NCI-H510A (cell line): ENCODE results near the gene SMTN.
"Not testable (repeated sequence)": the region's sequence is repeated elsewhere in the genome, so short reads cannot be mapped to it uniquely, and the experiment has no call there.

Source experiments
- DNase-seq: peaks from one replicate; lab custom pipeline; 2025; lab: John Stamatoyannopoulos, UW

SMTN gene

DNA sequence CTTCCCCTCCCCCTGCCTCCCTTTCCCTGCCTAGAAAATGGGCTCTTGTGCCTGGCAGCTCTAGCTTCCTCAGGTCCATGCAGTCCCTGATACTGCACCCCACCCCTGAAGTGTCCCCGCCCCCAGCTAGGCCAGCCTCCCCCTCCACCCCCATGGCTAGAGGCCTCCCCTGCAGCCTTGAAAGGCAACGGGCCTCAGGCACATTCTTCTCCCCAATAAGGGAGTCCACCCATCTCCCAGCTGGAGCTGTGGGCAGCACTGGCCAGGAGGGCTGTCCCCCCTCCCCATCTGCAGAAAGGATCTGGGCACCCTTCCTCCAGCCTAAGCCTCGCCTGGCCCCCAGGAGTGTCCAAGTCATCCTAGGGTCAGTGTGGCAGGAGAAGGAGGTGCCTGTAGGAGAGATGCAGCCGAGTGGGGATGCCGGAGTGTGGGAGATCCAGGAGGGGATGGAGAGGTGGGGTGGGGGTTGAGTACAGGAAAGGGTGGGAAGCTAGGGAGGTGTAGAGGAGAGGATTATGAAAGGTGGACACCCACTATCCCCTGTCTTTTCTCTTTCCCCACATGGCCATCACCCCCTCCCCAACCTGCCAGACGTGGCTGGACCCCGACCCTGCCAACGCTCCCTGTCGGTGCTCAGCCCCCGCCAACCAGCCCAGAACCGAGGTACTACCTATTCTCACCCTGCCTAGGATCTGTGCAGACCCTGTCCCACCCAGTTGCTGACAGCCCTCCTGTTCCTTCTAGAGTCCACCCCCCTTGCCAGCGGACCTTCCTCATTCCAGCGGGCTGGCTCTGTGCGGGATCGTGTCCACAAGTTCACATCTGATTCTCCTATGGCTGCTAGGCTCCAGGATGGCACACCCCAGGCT, 9.3 kb downstream of the SMTN start:
- no peak for DNase-seq

DNA sequence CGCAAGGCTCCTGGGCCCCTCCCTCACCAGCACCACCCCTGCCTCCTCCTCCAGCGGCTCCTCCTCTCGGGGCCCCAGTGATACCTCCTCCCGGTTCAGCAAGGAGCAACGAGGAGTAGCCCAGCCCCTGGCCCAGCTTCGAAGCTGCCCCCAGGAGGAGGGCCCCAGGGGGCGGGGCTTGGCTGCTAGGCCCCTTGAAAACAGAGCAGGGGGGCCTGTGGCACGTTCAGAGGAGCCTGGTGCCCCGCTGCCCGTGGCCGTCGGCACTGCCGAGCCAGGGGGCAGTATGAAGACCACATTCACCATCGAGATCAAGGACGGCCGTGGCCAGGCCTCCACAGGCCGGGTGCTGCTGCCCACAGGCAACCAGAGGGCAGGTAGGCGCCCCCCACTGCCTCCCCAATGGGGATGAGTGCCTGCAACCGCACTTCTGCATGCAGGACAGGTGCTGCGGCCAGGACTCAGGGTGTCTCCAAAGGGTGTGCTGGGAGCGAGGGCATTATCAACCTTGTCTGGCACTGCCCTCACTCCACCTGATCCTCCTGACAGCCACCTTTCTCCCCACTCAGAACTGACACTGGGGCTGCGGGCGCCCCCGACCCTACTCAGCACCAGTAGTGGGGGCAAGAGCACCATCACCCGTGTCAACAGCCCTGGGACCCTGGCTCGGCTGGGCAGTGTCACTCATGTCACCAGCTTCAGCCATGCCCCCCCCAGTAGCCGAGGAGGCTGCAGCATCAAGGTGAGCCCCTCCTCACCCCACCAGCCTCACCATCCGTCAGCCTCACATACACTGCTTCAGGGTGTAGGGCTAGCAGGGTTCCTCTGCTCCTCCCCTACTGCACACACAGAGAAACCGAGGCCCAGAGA, 10.2 kb downstream of the SMTN start:
- DNase-seq = no peak

GRCh38 chr22:31092161-31092560, 11.0 kb downstream of the SMTN start:
- no peak for DNase-seq

- DNase-seq = no peak
These were observed 12.2 kb downstream of the SMTN start for GRCh38 chr22:31093086-31093850.

DNA sequence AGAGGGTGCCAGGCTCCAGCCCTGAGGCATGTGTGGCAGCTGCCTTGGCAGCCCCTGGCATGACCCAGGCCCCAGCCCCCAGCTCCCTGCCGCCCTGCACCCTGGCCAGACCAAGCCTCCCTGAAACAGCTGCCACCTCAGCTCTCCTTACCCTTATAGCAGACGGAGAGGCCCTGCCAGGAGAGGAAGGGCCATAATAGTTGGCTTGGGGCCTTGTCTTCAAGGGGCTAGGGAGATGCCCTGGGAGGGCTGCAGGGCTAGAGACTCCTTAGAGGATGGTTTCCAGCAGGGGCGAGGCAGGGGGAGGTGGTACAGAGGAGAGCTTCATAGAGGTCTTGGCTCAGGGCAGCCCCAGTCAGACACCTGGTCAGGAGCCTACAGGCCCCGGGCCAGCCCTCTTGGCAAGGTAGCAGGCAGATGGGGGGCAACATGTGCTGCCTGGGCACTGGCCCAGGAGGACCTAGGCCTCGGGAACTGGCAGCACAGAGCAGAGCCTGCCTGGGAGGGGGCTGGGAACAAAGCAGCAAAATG, 13.0 kb downstream of the SMTN start:
- no peak for DNase-seq

DNA sequence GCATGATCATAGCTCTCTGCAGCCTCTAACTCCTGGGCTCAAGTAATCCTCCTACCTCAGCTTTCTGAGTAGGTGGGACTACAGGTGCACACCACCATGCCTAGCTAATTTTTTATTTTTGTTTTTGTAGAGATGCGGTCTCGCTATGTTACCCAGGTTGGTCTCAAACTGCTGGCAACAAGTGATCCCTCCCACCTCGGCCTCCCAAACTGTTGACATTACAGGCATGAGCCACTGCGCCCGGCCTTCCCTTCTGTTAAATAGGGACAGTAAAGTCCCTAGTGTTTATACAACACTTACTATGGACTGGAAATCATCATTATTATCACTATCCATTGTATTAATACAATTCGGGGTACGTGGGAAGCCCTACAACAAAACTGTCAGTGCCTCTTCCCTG, 13.6 kb downstream of the SMTN start:
- no peak for DNase-seq

DNA sequence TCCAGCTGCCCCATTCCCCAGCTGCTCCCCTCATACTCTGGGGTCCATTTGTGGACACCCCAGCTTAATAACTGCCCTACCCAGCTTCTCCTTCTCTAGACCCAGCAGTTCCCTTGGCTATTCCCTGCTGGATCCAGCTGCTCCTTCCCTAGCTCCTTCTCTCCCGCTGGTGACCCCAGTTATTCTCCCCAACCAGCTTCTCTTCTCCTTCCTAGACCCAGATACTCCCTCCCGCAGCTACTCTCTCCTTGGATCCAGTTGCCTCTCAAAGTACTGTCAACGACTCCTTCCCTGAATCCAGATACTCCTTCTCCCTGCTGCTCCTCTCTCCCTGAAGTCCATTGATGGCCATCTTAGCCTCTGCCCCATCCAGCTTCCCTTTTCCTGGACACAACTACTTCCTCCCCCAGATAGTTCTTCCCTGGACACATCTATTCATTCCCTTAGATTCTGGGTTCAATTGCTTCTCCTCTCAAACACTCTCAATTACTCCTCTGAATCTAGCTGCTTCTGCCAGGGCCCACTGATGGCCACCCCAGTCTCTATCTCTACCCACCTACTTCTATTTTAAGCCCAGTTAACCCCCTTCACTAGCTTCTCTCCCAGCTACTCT, 14.6 kb downstream of the SMTN start:
- DNase-seq = no peak

- no peak for DNase-seq
These were observed 15.7 kb downstream of the SMTN start for GRCh38 chr22:31096657-31097279.

DNA sequence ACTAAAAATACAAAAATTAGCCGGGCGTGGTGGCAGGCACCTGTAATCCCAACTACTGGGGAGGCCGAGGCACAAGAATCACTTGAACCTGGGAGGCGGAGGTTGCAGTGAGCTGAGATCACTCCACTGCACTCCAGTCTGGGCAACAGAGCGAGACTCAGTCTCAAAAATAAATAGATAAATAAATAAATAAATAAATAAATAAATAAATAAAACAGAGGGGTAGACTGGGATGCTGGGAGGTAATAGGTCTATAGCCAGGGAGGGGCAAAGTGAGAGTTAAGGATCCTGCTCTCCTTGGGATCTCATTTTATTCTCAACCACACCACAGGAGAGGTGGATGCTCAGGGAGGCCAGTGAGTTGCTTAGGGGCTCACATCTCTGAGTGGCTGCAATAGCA, 16.4 kb downstream of the SMTN start:
- not testable (repeated sequence) for DNase-seq

DNA sequence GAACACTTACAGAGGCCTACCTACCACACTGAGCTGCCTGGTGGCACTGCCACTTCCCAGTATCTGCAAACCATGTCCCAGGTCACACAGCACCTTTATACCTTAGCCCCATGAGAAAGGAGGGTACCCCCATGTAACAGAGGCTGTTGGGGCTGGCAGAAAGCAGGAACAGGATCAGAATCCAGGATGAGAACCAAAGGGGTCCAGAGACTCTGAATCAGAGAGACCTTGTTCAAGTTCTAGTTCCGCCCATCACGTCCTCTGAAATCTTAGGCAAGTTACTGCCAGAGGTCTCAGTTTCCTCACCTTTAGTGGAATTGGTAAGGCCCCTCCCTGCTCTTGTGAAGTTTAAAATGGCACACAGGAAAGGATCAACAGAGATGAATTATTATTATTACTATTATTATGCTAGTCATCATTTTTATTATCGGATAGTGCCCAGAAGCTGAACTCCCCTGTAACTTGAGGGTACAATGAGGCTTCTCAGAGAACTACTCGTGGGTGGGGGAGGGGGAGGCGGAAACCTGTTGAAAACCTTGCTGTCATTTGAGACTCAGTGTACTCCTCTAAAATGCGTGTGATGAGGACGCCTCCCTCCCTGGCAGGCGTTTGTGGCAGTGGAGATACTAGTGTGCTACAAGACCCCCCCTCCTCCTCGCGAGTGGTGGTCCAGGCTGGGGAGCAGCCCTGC, 17.0 kb downstream of the SMTN start:
- DNase-seq = no peak

DNA sequence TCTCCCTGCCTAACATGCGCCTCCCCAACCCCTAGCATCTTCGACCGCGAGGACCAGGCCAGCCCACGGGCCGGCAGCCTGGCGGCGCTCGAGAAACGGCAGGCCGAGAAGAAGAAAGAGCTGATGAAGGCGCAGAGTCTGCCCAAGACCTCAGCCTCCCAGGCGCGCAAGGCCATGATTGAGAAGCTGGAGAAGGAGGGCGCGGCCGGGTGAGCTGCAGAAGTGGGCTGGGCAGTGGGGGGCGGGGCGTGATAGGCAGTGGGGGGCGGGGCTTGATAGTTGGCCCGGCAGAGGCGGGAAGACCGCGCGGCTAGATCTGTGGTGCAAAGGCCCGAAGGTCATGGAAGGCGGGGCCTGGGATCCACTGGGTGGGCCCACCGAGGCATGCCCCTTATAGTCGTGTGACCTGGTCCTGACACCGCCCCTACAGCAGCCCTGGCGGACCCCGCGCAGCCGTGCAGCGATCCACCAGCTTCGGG, 17.6 kb downstream of the SMTN start:
- no peak for DNase-seq

GRCh38 chr22:31099386-31099785, 18.3 kb downstream of the SMTN start:
- no peak for DNase-seq

GRCh38 chr22:31099841-31100761, 19.0 kb downstream of the SMTN start:
- DNase-seq = no peak

DNA sequence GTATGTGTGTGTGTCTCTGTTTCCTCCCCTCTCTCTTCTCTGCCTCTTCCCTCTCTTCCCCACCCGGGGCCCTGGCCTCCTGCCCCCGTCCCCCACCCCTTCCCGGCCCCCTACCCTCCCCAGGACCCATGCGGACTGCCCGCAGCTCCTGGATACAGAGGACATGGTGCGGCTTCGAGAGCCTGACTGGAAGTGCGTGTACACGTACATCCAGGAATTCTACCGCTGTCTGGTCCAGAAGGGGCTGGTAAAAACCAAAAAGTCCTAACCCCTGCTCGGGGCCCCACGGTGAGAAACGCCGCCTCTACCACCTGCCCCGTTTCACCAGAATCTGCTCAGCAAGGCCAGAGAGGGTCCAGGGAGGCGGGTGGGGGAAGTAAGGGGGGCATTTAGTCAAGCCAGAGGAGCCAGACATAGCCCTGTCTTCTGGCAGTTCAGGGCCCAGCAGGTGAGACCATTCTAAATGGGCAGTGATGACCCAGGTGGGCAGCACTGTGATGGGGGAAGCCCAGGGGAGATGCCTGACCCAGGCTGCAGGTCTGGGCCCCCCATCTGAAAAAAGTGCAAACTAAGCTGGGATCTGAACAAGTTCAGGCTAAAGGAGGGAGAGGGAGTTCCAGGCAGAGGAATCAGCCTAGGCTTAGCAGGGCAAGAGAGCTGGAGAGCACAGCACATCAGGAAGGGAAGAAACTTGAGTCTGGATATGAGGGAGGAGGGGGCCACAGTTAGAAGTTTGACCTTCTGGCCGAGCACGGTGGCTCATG, 19.8 kb downstream of the SMTN start:
- DNase-seq = no peak

GRCh38 chr22:31102441-31103081, 21.4 kb downstream of the SMTN start:
- no peak for DNase-seq

DNA sequence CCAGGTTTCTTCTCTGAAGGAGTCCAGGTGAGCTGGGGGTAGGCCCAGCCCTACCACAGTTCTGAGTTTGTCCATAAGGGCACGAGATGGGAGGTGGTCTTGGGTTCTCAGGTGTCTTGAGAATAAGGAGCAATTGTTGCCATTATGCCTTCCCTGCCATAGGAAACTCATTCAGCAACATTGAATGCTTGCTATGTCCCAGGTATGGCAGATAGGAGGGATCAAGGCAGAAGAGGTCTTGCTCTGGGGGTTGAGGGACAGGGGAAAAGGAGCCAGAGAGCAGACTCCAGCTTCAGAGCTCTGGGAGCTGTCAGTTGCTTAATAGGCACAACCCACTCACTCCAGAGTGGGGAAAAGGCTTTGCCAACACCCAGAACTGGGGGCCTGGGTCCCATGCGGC, 22.0 kb downstream of the SMTN start:
- no peak for DNase-seq

DNA sequence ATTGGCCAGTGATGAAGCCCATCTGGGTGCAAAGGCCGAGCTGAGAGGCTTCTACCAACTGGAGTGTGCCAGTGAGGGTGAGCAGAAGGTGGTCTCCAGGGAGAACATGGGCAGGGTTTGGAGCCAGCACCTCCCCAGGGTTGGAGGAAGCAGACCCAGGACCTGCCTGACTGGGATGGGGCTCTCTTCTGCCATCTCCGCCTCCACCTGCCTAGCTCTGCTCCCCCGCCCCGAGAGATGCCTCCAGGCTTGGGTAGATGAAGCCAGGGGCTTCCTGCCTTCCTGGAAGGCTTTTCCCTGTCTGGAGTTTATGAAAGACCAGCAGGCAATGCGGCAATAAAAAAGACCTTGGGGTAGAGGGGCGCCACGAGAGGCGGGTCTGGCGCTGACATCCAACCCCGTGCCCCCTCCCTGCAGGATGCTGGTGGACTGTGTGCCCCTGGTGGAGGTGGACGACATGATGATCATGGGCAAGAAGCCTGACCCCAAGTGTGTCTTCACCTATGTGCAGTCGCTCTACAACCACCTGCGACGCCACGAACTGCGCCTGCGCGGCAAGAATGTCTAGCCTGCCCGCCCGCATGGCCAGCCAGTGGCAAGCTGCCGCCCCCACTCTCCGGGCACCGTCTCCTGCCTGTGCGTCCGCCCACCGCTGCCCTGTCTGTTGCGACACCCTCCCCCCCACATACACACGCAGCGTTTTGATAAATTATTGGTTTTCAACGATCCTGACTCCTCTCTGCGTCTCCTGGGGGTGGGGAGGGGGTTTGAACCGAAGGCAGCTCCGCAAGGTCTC, 23.0 kb downstream of the SMTN start:
- no peak for DNase-seq
